ENCODE measurements around the gene MAN1A1. TPM values are rescaled to one million over a fixed set of nuclear protein-coding genes. Genes with fewer than 3 reads are reported as not detected.

The MAN1A1 gene
- total and polyA plus RNA-seq, 2 of the 8 experiments (the other 6 are each of a cell fraction or from before 2014, with no cell fraction given): 1.8 to 5.4 TPM

GRCh38 chr6:119173249-119174084 is 176.1 kb downstream of the MAN1A1 start (continued):
- TF ChIP-seq CHD7 (IDR thresholded peaks at IDR 0.05; ENCODE audit: insufficient replicate concordance, low read length) (no peak), TCF12 (IDR thresholded peaks at IDR 0.05; ENCODE audit: low read depth, low read length) (no peak), RFX5 (IDR thresholded peaks at IDR 0.05; ENCODE audit: borderline replicate concordance, low read depth, low read length) (no peak), TAF7 (optimal IDR thresholded peaks at IDR 0.05; ENCODE audit: borderline replicate concordance, low read depth, low read length) (no peak), GTF2F1 (IDR thresholded peaks at IDR 0.05; ENCODE audit: borderline replicate concordance, low read depth, low read length) (no peak)
- TF ChIP-seq, protein P1, sequence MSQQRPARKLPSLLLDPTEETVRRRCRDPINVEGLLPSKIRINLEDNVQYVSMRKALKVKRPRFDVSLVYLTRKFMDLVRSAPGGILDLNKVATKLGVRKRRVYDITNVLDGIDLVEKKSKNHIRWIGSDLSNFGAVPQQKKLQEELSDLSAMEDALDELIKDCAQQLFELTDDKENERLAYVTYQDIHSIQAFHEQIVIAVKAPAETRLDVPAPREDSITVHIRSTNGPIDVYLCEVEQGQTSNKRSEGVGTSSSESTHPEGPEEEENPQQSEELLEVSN (IDR thresholded peaks at IDR 0.05): no peak
- TF ChIP-seq, protein P2, sequence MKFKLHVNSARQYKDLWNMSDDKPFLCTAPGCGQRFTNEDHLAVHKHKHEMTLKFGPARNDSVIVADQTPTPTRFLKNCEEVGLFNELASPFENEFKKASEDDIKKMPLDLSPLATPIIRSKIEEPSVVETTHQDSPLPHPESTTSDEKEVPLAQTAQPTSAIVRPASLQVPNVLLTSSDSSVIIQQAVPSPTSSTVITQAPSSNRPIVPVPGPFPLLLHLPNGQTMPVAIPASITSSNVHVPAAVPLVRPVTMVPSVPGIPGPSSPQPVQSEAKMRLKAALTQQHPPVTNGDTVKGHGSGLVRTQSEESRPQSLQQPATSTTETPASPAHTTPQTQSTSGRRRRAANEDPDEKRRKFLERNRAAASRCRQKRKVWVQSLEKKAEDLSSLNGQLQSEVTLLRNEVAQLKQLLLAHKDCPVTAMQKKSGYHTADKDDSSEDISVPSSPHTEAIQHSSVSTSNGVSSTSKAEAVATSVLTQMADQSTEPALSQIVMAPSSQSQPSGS (IDR thresholded peaks at IDR 0.05; ENCODE audit: low read length): no peak
